ENCODE data around the gene SAMD1.
"Not testable (repeated sequence)": the region's sequence is repeated elsewhere in the genome, so short reads cannot be mapped to it uniquely, and the experiment has no call there.

Gene SAMD1

GRCh38 chr19:14063105-14063504 is 27.4 kb downstream of the SAMD1 start:
- FAIRE-seq (no peak), DNase-seq (ENCODE audit: extremely low spot score, insufficient read length, low read depth) (no peak)

- FAIRE-seq, result no peak
- DNase-seq (ENCODE audit: extremely low spot score, insufficient read length, low read depth), result no peak
Observed at GRCh38 chr19:14062558-14062855, 28.0 kb downstream of the SAMD1 start.

DNA sequence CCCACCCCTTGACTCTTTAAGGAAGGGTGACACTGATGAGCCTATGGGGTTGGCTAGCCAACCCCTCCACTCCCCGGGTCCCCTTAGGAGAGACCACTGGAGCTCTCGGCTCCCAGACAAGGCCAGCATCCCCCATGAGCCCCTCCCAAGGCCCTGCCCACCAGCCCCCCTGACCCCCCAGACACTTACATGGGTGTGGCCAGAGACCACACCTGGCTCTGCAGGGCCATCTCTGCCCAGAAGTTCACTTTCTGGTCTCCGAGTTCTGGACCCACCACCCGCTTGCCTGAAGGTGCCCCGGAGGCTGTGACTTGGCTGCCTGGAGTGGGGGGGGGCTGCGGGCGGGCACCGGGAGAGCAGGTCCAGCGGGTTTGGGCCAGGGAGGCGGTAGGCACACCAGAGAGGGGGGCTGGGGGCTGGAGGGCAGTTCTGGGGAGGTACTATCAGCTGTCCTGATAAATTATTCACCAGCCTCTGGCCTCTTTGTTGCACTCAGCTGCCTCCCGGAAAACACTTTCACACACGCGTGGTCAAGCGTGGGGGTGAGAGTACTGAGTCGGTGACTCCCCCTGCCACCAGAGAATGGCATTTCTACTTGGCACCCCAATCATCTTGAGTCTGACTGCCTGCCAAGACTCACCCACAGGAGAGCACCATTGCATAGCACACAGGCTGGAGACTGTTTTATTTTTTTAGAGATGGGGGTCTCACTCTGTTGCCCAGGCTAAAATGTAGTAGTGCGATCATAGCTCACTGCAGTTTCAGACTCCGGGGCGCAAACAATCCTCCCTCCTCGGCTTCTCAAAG is 28.6 kb downstream of the SAMD1 start, which contains the start of gene PALM3:
Gene PALM3 (minus strand): TSS at position 326 of the 807 bp plus-strand sequence. CDS start 96 bp downstream, at position 230.
- FAIRE-seq (no peak), DNase-seq (ENCODE audit: extremely low spot score, insufficient read length, low read depth) (no peak)

DNA sequence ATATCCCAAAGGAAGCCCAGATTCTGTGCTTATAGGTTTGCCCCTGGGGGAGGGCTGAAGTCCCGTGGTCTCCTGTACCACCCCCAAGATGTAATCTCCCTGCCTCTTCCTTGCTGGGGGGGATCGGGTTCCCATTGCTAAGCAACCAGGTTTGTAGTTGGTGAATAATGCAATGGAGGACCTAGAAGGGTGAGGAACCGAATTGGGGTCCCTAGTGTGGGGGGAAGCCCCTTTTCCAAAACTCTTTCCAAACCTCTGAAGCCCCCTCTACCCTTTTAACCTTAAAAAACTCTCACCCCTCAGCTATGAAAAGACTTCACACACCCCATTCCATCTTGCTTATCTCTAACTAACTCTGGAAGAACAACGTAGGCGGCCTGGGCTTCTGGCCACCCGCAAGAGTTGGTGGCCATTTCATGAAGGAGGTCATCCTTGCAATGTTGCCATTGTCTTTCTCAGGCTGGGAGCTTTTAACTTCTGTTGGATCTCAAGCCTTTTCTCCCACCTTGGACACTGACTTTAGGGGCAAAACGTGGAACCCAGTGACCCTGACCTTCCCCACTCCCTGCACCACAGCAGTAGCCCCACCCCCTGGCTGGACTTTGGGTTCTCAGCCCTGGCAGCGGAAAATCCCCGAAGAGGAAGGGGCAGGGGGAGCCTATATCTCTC is 29.3 kb downstream of the SAMD1 start:
- no peak for DNase-seq (ENCODE audit: extremely low spot score, insufficient read length, low read depth)
- FAIRE-seq, result no peak

DNA sequence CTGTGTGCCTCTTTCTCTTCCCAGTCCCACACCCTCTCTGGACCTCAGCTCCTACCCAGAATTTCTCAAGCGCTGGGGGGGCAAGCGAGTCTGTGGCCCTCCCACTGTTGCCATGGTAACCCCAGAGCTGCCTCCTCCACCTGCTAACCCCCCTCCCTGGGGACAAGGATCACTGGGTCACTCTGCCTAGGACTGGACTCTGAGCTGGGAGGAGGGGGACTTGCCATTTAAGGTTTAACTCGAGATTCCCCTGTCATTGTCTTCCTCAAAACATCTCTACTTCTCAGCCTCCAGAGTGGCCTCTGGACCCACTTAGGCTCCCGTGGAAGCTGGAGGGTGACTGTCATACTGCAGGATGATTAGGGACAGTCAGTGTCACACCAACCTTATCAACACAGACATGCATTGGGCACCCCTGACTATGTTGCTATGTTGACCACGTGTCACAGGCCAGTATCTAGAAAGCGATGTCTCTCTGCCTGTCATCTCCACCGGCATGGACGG is 30.8 kb downstream of the SAMD1 start:
- DNase-seq (ENCODE audit: extremely low spot score, insufficient read length, low read depth) (no peak), FAIRE-seq (no peak)

- no peak for FAIRE-seq
- DNase-seq (ENCODE audit: extremely low spot score, insufficient read length, low read depth), result no peak
Observed at GRCh38 chr19:14059093-14059480, 31.5 kb downstream of the SAMD1 start.

- DNase-seq (ENCODE audit: extremely low spot score, insufficient read length, low read depth) (no peak), FAIRE-seq (no peak)
Observed at GRCh38 chr19:14058182-14059092, 32.1 kb downstream of the SAMD1 start.

DNA sequence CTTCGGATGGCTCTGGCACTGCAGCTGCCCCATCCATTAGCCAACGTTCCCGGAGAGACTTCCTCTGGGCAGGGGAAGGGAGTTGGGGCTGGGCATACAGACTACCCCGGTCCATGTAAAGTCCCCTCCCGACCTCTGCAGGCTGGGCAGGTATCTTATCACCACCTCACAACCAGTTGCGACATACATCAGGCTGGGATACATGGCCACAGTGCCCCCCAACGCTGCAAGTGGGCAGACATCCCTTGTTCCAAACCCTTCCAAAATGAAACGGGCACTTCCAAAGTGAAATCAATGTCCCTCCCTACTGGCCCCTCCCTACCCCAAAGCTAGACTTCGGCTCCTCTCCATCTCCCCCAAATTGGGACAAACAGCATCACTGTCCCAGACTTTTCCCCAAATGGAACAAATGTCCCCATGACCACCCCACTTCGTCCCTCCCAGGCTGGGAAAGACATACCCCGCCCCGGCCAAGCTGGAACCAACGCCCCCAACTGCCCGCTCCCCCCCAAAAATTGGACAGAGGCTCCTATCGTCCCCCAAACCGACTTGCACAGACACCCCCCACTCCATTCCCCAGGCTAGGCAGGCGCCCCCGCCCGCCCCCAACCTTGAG is 33.7 kb downstream of the SAMD1 start:
- FAIRE-seq (no peak), DNase-seq (ENCODE audit: extremely low spot score, insufficient read length, low read depth) (no peak)

GRCh38 chr19:14056069-14056666 is 34.4 kb downstream of the SAMD1 start:
- FAIRE-seq, result no peak
- DNase-seq (ENCODE audit: extremely low spot score, insufficient read length, low read depth), result no peak

DNA sequence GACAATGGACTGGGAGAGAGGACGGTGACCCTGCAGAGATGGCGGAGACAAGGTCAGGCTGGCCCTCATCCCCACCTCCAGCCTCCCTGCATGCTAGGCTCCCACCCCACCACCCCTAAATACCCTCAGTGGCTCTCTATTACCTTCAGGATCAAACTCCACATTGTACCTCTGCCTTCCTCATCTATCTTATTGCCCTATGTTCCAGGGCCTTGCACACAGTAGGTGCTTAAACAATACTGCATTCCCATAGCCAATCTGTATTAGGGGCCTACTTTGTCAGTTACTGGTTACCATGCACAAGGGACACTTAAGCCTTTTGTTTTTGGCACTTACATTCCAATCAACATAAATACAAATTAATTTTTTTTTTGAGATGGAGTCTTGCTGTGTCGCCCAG is 35.2 kb downstream of the SAMD1 start:
- FAIRE-seq (no peak), DNase-seq (ENCODE audit: extremely low spot score, insufficient read length, low read depth) (no peak)

DNA sequence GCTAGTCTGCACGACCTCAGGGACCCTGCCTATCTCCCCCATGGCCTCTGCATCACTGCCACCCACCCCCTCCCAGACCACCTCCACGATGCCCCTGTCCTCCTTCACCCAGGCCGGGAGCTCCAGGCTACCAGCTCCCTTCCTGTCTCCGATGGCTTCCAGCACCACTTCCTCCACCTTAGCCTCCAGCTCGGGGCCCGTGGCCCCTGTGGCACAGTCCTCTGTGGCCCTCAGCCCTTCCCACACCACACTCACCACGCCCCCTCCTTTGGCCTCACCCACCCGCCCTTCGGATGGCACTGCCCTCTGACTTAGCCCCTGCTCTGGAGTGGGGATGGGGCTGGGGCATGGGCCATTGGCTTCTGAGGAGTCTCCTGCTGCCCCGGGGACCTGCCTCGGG is 35.8 kb downstream of the SAMD1 start:
- no peak for FAIRE-seq
- no peak for DNase-seq (ENCODE audit: extremely low spot score, insufficient read length, low read depth)

DNA sequence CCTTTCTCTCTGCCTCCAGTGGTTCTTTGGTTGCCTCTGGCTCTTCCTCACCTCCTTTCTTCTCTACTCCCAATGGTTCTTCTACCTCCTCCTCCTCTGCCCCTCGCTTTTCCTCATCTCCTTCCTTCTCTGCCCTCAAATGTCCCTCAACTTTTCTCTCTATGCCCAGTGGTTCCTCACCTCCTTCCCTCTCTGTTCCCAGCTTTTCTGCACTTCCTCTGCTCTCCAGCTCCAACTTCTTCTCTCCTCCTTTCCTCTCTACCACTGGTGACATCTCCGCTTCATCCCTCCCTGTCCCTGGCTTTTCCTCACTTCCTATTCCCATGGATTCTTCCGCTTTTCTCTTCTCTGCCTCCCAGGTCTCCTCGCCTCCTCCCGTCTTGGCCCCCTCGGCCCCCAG is 36.5 kb downstream of the SAMD1 start:
- DNase-seq (ENCODE audit: extremely low spot score, insufficient read length, low read depth) (no peak), FAIRE-seq (no peak)

- no peak for DNase-seq (ENCODE audit: extremely low spot score, insufficient read length, low read depth)
- no peak for FAIRE-seq
Observed at GRCh38 chr19:14053500-14053899, 37.1 kb downstream of the SAMD1 start.

DNA sequence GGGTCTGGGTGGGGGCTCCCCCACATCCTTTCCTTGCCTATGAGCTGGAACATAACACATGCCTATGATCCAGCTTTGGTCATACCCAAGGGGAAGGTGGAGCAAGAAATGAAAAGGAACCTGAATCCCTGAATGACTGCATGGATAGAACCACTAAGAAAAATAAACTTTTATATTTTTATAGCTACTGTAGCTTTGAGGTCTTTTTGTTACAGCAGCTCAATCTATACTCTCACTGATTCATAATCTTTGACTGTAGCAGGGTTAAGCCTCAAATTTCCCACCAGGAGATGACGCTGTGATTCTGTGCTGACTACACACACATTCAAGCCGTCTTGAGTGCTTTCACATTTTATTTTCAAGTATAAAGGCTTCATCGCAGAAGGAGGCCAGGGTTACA is 37.5 kb downstream of the SAMD1 start:
- no peak for FAIRE-seq

GRCh38 chr19:14052470-14052869 is 38.1 kb downstream of the SAMD1 start:
- FAIRE-seq, result no peak
- no peak for DNase-seq (ENCODE audit: extremely low spot score, insufficient read length, low read depth)

More for the DNA sequence above, 37.5 kb downstream of the SAMD1 start:
- DNase-seq (ENCODE audit: extremely low spot score, insufficient read length, low read depth), result no peak

GRCh38 chr19:14051980-14052379 is 38.6 kb downstream of the SAMD1 start:
- DNase-seq (ENCODE audit: extremely low spot score, insufficient read length, low read depth) (no peak), FAIRE-seq (no peak)

DNA sequence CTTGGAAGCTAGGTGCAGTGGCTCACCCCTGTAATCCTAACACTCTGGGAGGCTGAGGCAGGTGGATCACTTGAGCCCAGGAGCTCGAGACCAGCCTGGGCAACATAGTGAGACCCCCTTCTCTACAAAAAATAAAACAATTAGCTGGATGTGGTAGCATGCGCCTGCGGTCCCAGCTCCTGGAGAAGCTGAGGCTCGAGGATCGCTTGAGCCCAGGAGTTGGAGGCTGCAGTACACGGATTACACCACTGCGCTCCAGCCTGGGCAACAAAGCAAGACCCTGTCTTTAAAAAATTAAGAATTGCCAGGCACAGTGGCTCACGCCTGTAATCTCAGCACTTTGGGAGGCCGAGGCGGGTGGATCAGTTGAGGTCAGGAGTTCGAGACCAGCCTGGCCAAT is 39.6 kb downstream of the SAMD1 start:
- DNase-seq (ENCODE audit: extremely low spot score, insufficient read length, low read depth); FAIRE-seq: not testable (repeated sequence)

- FAIRE-seq, result no peak
- DNase-seq (ENCODE audit: extremely low spot score, insufficient read length, low read depth), result no peak
Observed at GRCh38 chr19:14050512-14050911, 40.0 kb downstream of the SAMD1 start.

DNA sequence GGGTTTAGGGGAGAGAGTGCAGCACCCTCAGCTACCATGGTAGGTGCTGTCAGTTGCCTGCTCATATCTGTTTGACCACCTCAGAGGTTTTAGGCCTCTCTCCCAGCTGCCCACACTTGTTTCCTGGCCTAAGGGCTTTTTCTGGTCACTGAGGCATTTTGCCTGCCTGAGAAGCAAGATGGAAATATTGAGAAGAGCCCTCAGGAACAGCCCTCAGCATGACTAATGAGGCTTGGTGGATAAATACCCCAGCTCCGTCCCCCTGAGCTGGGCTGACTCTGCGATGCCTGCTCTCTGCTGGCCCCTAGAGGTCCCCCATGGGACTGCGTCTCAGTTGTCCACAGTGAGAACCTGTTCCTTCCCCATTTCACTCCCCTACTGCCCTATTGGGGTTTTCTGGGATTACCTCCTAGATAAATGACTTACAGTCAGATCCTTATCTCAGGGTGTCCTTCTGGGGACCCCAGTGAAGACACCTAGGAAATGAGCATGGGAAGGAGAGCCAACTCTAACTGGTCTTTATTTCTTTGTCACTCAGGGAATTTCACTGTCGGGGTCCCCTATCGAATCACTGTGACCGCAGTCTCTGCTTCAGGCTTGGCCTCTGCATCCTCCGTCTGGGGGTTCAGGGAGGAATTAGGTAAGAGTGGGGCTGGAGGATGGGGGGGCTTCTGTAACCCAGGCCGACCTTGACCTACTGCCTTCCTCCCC is 42.0 kb downstream of the SAMD1 start:
- FAIRE-seq, result peak; percentile 64
- peak; percentile 47 for DNase-seq (ENCODE audit: extremely low spot score, insufficient read length, low read depth)

Measured in GM18507 (cell line).